HepG2 (cell line): ENCODE data around the gene DBNDD1. TPM values are rescaled to one million over a fixed set of nuclear protein-coding genes. Genes with fewer than 3 reads are reported as not detected.

Experiments
- CREBL2 ChIP-seq: sonication (generic); formaldehyde crosslinking; IDR thresholded peaks from 2 replicates; pipeline ENCODE4 v1.8.1; 2023; ENCODE audit warnings: missing genetic modification reagents, mild to moderate bottlenecking, borderline replicate concordance
- DPF2 ChIP-seq: sonication (generic); formaldehyde crosslinking; IDR thresholded peaks from 2 replicates; pipeline ENCODE4 v1.4.0; 2020; ENCODE audit warnings: mild to moderate bottlenecking, low read depth, missing genetic modification reagents, borderline replicate concordance
- HBP1 ChIP-seq: IDR thresholded peaks from 2 replicates; pipeline ENCODE4 v1.6.1; 2016; ENCODE audit warnings: low read depth, control low read depth
- HIC2 ChIP-seq: sonication (generic); formaldehyde crosslinking; IDR thresholded peaks from 2 replicates; pipeline ENCODE4 v1.9.0; 2022; ENCODE audit warnings: low read depth, missing genetic modification reagents
- KLF16 ChIP-seq, 2 experiments: sonication (generic) in 1 of 2; formaldehyde crosslinking in 1 of 2; IDR thresholded peaks; 2 replicates each; pipeline versions ENCODE4 v1.6.1 to v1.8.0; 2016 to 2023; ENCODE audit warnings: missing genetic modification reagents in 2 of 2, missing compliant biosample characterization in 1 of 2
- MAFK ChIP-seq, 2 experiments: IDR thresholded peaks in 1 of 2; conservative IDR thresholded peaks in 1 of 2; 2 replicates each; pipeline ENCODE4 v1.6.1; 2011; ENCODE audit warnings: improper control_type of control experiment in 2 of 2, low read length in 2 of 2
- MED1 ChIP-seq: sonication (generic); formaldehyde crosslinking; IDR thresholded peaks from 2 replicates; pipeline ENCODE4 v1.4.0; 2020; ENCODE audit warnings: missing genetic modification reagents
- NCOA2 ChIP-seq: sonication (generic); formaldehyde crosslinking; IDR thresholded peaks from 2 replicates; pipeline ENCODE4 v1.8.0; 2022; ENCODE audit warnings: inconsistent platforms
- NONO ChIP-seq, 2 experiments: fragments of 450-650 bp in 1 of 2; sonication (generic) in 1 of 2; formaldehyde crosslinking in 1 of 2; IDR thresholded peaks in 1 of 2; conservative IDR thresholded peaks in 1 of 2; 2 replicates each; pipeline versions ENCODE4 v1.6.1 to v1.8.0; 2017 to 2022; ENCODE audit warnings: mild to moderate bottlenecking in 1 of 2, missing genetic modification reagents in 1 of 2, moderate library complexity in 1 of 2
- NRL ChIP-seq: sonication (generic); formaldehyde crosslinking; IDR thresholded peaks from 2 replicates; pipeline ENCODE4 v1.5.0; 2020; ENCODE audit warnings: missing genetic modification reagents, mild to moderate bottlenecking, moderate library complexity, borderline replicate concordance
- SALL1 ChIP-seq: sonication (generic); formaldehyde crosslinking; IDR thresholded peaks from 2 replicates; pipeline ENCODE4 v1.8.0; 2022; ENCODE audit warnings: mild to moderate bottlenecking, missing genetic modification reagents
- TIGD3 ChIP-seq: sonication (generic); formaldehyde crosslinking; IDR thresholded peaks from 2 replicates; pipeline ENCODE4 v1.5.1; 2020; ENCODE audit warnings: mild to moderate bottlenecking, missing genetic modification reagents, borderline replicate concordance
- U2AF1 ChIP-seq: fragments of 200-400 bp; formaldehyde crosslinking; optimal IDR thresholded peaks from 2 replicates; pipeline ENCODE3; 2017; ENCODE audit warnings: mild to moderate bottlenecking, low read depth, low read length
- ZBTB38 ChIP-seq: sonication (generic); formaldehyde crosslinking; IDR thresholded peaks from 2 replicates; pipeline ENCODE4 v1.5.1; 2020; ENCODE audit warnings: mild to moderate bottlenecking, missing genetic modification reagents
- ZNF883 ChIP-seq: sonication (generic); formaldehyde crosslinking; IDR thresholded peaks from 2 replicates; pipeline ENCODE4 v1.5.1; 2020; ENCODE audit warnings: mild to moderate bottlenecking, missing genetic modification reagents; ENCODE audit errors: not compliant biosample characterization
- polyA plus RNA-seq, 8 experiments: library from polyadenylated mRNA; depleted of rRNA in 3 of 8; stranded (reverse) in 7 of 8; unstranded in 1 of 8; fragments of >200 nt; fragmentation: Illumina TruSeq in 4 of 8; extraction: Trizol in 4 of 8; gene quantifications; 2 replicates each; pipeline versions ENCODE4 v1.2.1 to v1.2.3, GENCODE V29; 2011 to 2016; ENCODE audit warnings: low read depth in 4 of 8, missing spikeins in 1 of 8, mixed read lengths in 1 of 8; ENCODE audit not compliant: insufficient read depth in 1 of 8
- total RNA-seq, 5 experiments: library from RNA; depleted of rRNA; stranded (reverse); fragments of >200 nt; fragmentation: Illumina TruSeq; extraction: Trizol; gene quantifications; 2 replicates each; pipeline ENCODE4 v1.2.3, GENCODE V29; 2016; ENCODE audit warnings: low read depth in 1 of 5

Gene DBNDD1
- total and polyA plus RNA-seq, 2 of the 13 experiments (the other 11 are each of a cell fraction or from before 2014, with no cell fraction given): 17.0 to 40.4 TPM

- TF ChIP-seq HIC2 (CRISPR knock-in tag): peak; percentile 30; the same call in 1 of the 2 replicates
- TF ChIP-seq HBP1 (CRISPR knock-in tag): peak; percentile 59
- peak; percentile 91 to 99 for TF ChIP-seq MAFK (conservative IDR thresholded peaks at IDR 0.05 in 1 of 2, IDR thresholded peaks at IDR 0.05 in 1 of 2; ENCODE audit: low read length in 2 of 2)
- TF ChIP-seq MED1: peak; percentile 48; the same call in 1 of the 2 replicates
- TF ChIP-seq NONO (IDR thresholded peaks at IDR 0.05): peak; percentile 6; the same call in 1 of the 2 replicates
- peak; percentile 68 for TF ChIP-seq NONO (CRISPR knock-in tag; conservative IDR thresholded peaks at IDR 0.05)
- TF ChIP-seq SALL1 (CRISPR knock-in tag): peak; percentile 62
- peak; percentile 81; the same call in 1 of the 2 replicates for TF ChIP-seq ZBTB38 (CRISPR knock-in tag)
- TF ChIP-seq KLF16 (CRISPR knock-in tag; IDR thresholded peaks at IDR 0.05): peak in 1 of 2 experiments; percentile 20; a peak in 1 of 4 replicates
- 0 out of 2 replicates have a peak, but pooled peaks have one; percentile 26 for TF ChIP-seq NCOA2 (CRISPR knock-in tag)
- TF ChIP-seq NRL (CRISPR knock-in tag): 0 out of 2 replicates have a peak, but pooled peaks have one; percentile 26
- TF ChIP-seq U2AF1: peak; percentile 37
- peak; percentile 53; the same call in 1 of the 2 replicates for TF ChIP-seq DPF2
- TF ChIP-seq ZNF883 (CRISPR knock-in tag): peak; percentile 36
- TF ChIP-seq TIGD3 (CRISPR knock-in tag): 0 out of 2 replicates have a peak, but pooled peaks have one; percentile 78
- TF ChIP-seq CREBL2: peak; percentile 38; the same call in 1 of the 2 replicates
Observed at GRCh38 chr16:89994721-89995474, 24.4 kb downstream of the DBNDD1 start (continued).
